Measurements from ENCODE around the gene PDZD11. TPM values are rescaled to one million over a fixed set of nuclear protein-coding genes. Genes with fewer than 3 reads are reported as not detected.
A peak's percentile ranks its signal among the peaks of the same experiment; 100 is the strongest.

The PDZD11 gene
- total RNA-seq, 1 experiment from 2014 or later: 29.6 TPM

- TF ChIP-seq RAD21 (IDR thresholded peaks at IDR 0.05; ENCODE audit: low read depth) (no peak), CTCF (IDR thresholded peaks at IDR 0.05 in 2 of 3, conservative IDR thresholded peaks at IDR 0.05 in 1 of 3; ENCODE audit: borderline replicate concordance in 1 of 3, insufficient read depth in 1 of 3, low read depth in 2 of 3, low read length in 2 of 3) (peak in 2 of 3 experiments; percentile 36 to 41; a peak in 4 of 6 replicates), POLR2AphosphoS5 (IDR thresholded peaks at IDR 0.05; ENCODE audit: low read depth, low read length) (no peak)
- ChIA-PET CTCF (no interaction called here), POLR2A (no interaction called here), RAD21 (ENCODE audit: low non-redundant PET in 1 of 2, low total read pairs in 2 of 2, uncharacterized antibody in 2 of 2, unreplicated experiment in 2 of 2) (no interaction called here)
- Histone ChIP-seq H2AFZ (ENCODE audit: low read depth, low read length, poor library complexity, severe bottlenecking) (no peak overlapping the region), H3K9me2 (ENCODE audit: insufficient read depth) (no peaks in the 10 kb centered on the region), H3K79me2 (ENCODE audit: insufficient read depth, low read length) (0 out of 2 replicates have a peak, but pooled peaks cover 2% of the 10 kb centered on the region), H3K9ac (ENCODE audit: low read length) (no peak overlapping the region), H3K27ac (ENCODE audit: low read depth, low read length) (no peak overlapping the region), H3K9me3 (ENCODE audit: control insufficient read depth in 1 of 2, insufficient read depth in 1 of 2, low read depth in 1 of 2, low read length in 2 of 2) (no peaks in the 10 kb centered on the region), H3K4me2 (ENCODE audit: low read length) (no peak overlapping the region), H3K36me3 (ENCODE audit: control insufficient read depth in 1 of 2, insufficient read depth in 2 of 2, low read length in 2 of 2) (peaks cover 0 to 7% of the 10 kb centered on the region in 2 experiments; a peak in 1 of 4 replicates), H3K4me3 (replicated peaks in 1 of 2; ENCODE audit: low read depth in 1 of 2, low read length in 2 of 2) (no peak overlapping the region), H3K4me1 (ENCODE audit: control insufficient read depth in 1 of 2, insufficient read depth in 2 of 2, low read length in 2 of 2) (no peaks in the 10 kb centered on the region), H3K27me3 (ENCODE audit: insufficient read depth, low read length) (no peaks in the 10 kb centered on the region), H4K20me1 (ENCODE audit: insufficient read depth) (no peaks in the 10 kb centered on the region)
- no TSS peak for BruUV-seq (replicated peaks)
- intact Hi-C loops (cut with micrococcal nuclease): no loop called here
- DNase-seq (ENCODE audit: low read depth, low spot score) (no peak), ATAC-seq (0 out of 2 replicates have a peak, but pooled peaks have one; percentile 44)
These were observed 42.9 kb upstream of the PDZD11 start for GRCh38 chrX:70332600-70332999.

GRCh38 chrX:70331161-70331560, 41.4 kb upstream of the PDZD11 start:
- no peak overlapping the region for H2AFZ ChIP-seq (ENCODE audit: low read depth, low read length, poor library complexity, severe bottlenecking)
- no peak overlapping the region for H3K27ac ChIP-seq (ENCODE audit: low read depth, low read length)
- DNase-seq (ENCODE audit: low read depth, low spot score) (no peak), ATAC-seq (no peak)
- H3K4me3 ChIP-seq (replicated peaks in 1 of 2; ENCODE audit: low read depth in 1 of 2, low read length in 2 of 2): no peak overlapping the region
- H3K9me3 ChIP-seq (ENCODE audit: control insufficient read depth in 1 of 2, insufficient read depth in 1 of 2, low read depth in 1 of 2, low read length in 2 of 2): no peaks in the 10 kb centered on the region
- ChIA-PET RAD21 (ENCODE audit: low non-redundant PET in 1 of 2, low total read pairs in 2 of 2, uncharacterized antibody in 2 of 2, unreplicated experiment in 2 of 2) (no interaction called here), POLR2A (no interaction called here), CTCF (no interaction called here)
- peaks cover 0 to 7% of the 10 kb centered on the region in 2 experiments; a peak in 1 of 4 replicates for H3K36me3 ChIP-seq (ENCODE audit: control insufficient read depth in 1 of 2, insufficient read depth in 2 of 2, low read length in 2 of 2)
- H3K9me2 ChIP-seq (ENCODE audit: insufficient read depth): no peaks in the 10 kb centered on the region
- TF ChIP-seq POLR2A (IDR thresholded peaks at IDR 0.05; ENCODE audit: borderline replicate concordance, extremely low read depth, insufficient read depth, insufficient read length): no peak
- TF ChIP-seq YY1 (IDR thresholded peaks at IDR 0.05; ENCODE audit: extremely low read depth, insufficient replicate concordance, low read depth, low read length): no peak
- no peak for TF ChIP-seq SRF (IDR thresholded peaks at IDR 0.05; ENCODE audit: low read depth)
- no peaks in the 10 kb centered on the region for H3K4me1 ChIP-seq (ENCODE audit: control insufficient read depth in 1 of 2, insufficient read depth in 2 of 2, low read length in 2 of 2)
- BruUV-seq (replicated peaks): no TSS peak
- no peak overlapping the region for H3K4me2 ChIP-seq (ENCODE audit: low read length)
- H4K20me1 ChIP-seq (ENCODE audit: insufficient read depth): no peaks in the 10 kb centered on the region
- H3K9ac ChIP-seq (ENCODE audit: low read length): no peak overlapping the region
- no peaks in the 10 kb centered on the region for H3K27me3 ChIP-seq (ENCODE audit: insufficient read depth, low read length)
- 0 out of 2 replicates have a peak, but pooled peaks cover 4% of the 10 kb centered on the region for H3K79me2 ChIP-seq (ENCODE audit: insufficient read depth, low read length)
- intact Hi-C loops (cut with micrococcal nuclease): no loop called here

All from HCT116 (cell line).